Prostate gland (tissue), 2 donors: Measurements from ENCODE around the gene DEGS2. TPM values are rescaled to one million over a fixed set of nuclear protein-coding genes. Genes with fewer than 3 reads are reported as not detected.

ENCODE experiments used
- DNase-seq: peaks from one replicate; pipeline ENCODE4 v3.0.0-alpha.2; 2019; ENCODE audit warnings: low spot score
- H3K27ac ChIP-seq, 2 donors: fragments of 200-600 bp; sonication (generic); 2 replicates each; pipeline ENCODE4 v1.5.1; 2017 to 2019
- H3K27me3 ChIP-seq: fragments of 200-600 bp; sonication (generic); replicated peaks from 2 replicates; pipeline ENCODE4 v1.5.1; 2019; ENCODE audit not compliant: insufficient read depth
- H3K36me3 ChIP-seq, 2 donors: fragments of 200-600 bp; sonication (generic); 1 replicate in 1 of 2; 2 replicates in 1 of 2; pipeline versions ENCODE4 v1.5.1 to v1.8.1; 2017 to 2019
- H3K4me1 ChIP-seq: fragments of 200-600 bp; sonication (generic); replicated peaks from 2 replicates; pipeline ENCODE4 v1.5.1; 2019
- H3K4me3 ChIP-seq, 2 donors: fragments of 200-600 bp; sonication (generic); 2 replicates each; pipeline ENCODE4 v1.5.1; 2017 to 2019
- H3K9me3 ChIP-seq: fragments of 200-600 bp; sonication (generic); 2 replicates; pipeline ENCODE4 v1.5.1; 2017
- CTCF ChIP-seq, 4 experiments: fragments of 200-600 bp in 2 of 4; fragments of 450-650 bp in 2 of 4; sonication (generic) in 2 of 4; IDR thresholded peaks; 1 replicate in 3 of 4; 2 replicates in 1 of 4; pipeline ENCODE4 v1.5.1; 2016 to 2019; ENCODE audit warnings: antibody characterized with exemption in 4 of 4, mild to moderate bottlenecking in 2 of 4, moderate library complexity in 2 of 4
- POLR2A ChIP-seq: fragments of 450-650 bp; IDR thresholded peaks from one replicate; pipeline ENCODE4 v1.6.1; 2016; ENCODE audit warnings: antibody characterized with exemption, mild to moderate bottlenecking
- POLR2AphosphoS5 ChIP-seq: sonication (generic); formaldehyde crosslinking; IDR thresholded peaks from one replicate; pipeline ENCODE4 v1.6.1; 2017; ENCODE audit warnings: antibody characterized with exemption
- WGBS: methylation state at CpG from one replicate; pipeline ENCODE4 v1.1.5; 2018; 5-methylcytosine and 5-hydroxymethylcytosine counted together
- intact Hi-C: fragments of 100-400 bp; cut with DNase I; formaldehyde crosslinking; loops from one replicate; pipeline ENCODE4 v1.14.2; 2022
- total RNA-seq, 2 donors: library from RNA; depleted of rRNA; stranded (reverse); fragments of >200 nt; gene quantifications; one replicate each; pipeline ENCODE4 v1.1.0, GENCODE V29; 2016

Gene DEGS2
- total RNA-seq, 2 donors from 2014 or later: 2.8 to 8.3 TPM

GRCh38 chr14:100144645-100144995 is 14.8 kb downstream of the DEGS2 start:
- no peak for TF ChIP-seq CTCF (IDR thresholded peaks at IDR 0.05)
- TF ChIP-seq POLR2A: no peak
- TF ChIP-seq POLR2AphosphoS5: no peak
- Histone ChIP-seq H3K9me3 (no peaks in the 10 kb centered on the region), H3K36me3 (no peaks in the 10 kb centered on the region), H3K27ac (no peak overlapping the region), H3K27me3 (no peaks in the 10 kb centered on the region), H3K4me3 (no peak overlapping the region), H3K4me1 (no peaks in the 10 kb centered on the region)
- 64% methylated on average over 4 of the region's 4 CpGs for WGBS
- intact Hi-C loops: no loop called here
- no peak for DNase-seq

- intact Hi-C loops: no loop called here
- Histone ChIP-seq H3K9me3 (no peaks in the 10 kb centered on the region), H3K27me3 (no peaks in the 10 kb centered on the region), H3K4me1 (no peaks in the 10 kb centered on the region), H3K36me3 (no peaks in the 10 kb centered on the region), H3K4me3 (no peak overlapping the region), H3K27ac (no peak overlapping the region)
- no peak for DNase-seq
- TF ChIP-seq POLR2A: no peak
- TF ChIP-seq POLR2AphosphoS5: no peak
- no peak for TF ChIP-seq CTCF (IDR thresholded peaks at IDR 0.05)
- 92% methylated on average over 23 of the region's 23 CpGs for WGBS
Observed at GRCh38 chr14:100143934-100144333, 15.5 kb downstream of the DEGS2 start.

- no peaks in the 10 kb centered on the region for H3K9me3 ChIP-seq
- DNase-seq: no peak
- H3K27ac ChIP-seq: no peak overlapping the region
- whole genome bisulfite sequencing: 95% methylated on average over 14 of the region's 18 CpGs
- H3K4me1 ChIP-seq: no peaks in the 10 kb centered on the region
- no peaks in the 10 kb centered on the region for H3K36me3 ChIP-seq
- H3K27me3 ChIP-seq: no peaks in the 10 kb centered on the region
- no peak for TF ChIP-seq CTCF (IDR thresholded peaks at IDR 0.05)
- TF ChIP-seq POLR2AphosphoS5: no peak
- no peak for TF ChIP-seq POLR2A
- H3K4me3 ChIP-seq: no peak overlapping the region
- intact Hi-C loops: no loop called here
Observed at GRCh38 chr14:100143523-100143922, 15.9 kb downstream of the DEGS2 start.

- Histone ChIP-seq H3K27me3 (no peaks in the 10 kb centered on the region), H3K27ac (no peak overlapping the region), H3K36me3 (no peaks in the 10 kb centered on the region), H3K4me3 (no peak overlapping the region), H3K9me3 (no peaks in the 10 kb centered on the region), H3K4me1 (no peaks in the 10 kb centered on the region)
- no peak for DNase-seq
- WGBS: 41% methylated on average over 13 of the region's 14 CpGs
- intact Hi-C loops: no loop called here
- TF ChIP-seq POLR2AphosphoS5 (peak; percentile 29), CTCF (IDR thresholded peaks at IDR 0.05) (no peak)
Observed at GRCh38 chr14:100142073-100143040, 17.1 kb downstream of the DEGS2 start.

GRCh38 chr14:100141098-100141497 is 18.3 kb downstream of the DEGS2 start:
- H3K4me3 ChIP-seq: no peak overlapping the region
- no peaks in the 10 kb centered on the region for H3K36me3 ChIP-seq
- no peaks in the 10 kb centered on the region for H3K9me3 ChIP-seq
- TF ChIP-seq POLR2A: no peak
- TF ChIP-seq POLR2AphosphoS5: no peak
- no peak for TF ChIP-seq CTCF (IDR thresholded peaks at IDR 0.05)
- no peak overlapping the region for H3K27ac ChIP-seq
- no peaks in the 10 kb centered on the region for H3K27me3 ChIP-seq
- DNase-seq: no peak
- H3K4me1 ChIP-seq: no peaks in the 10 kb centered on the region
- WGBS: 77% methylated on average over 7 of the region's 7 CpGs
- intact Hi-C loops: no loop called here
